GM12891 (cell line): ENCODE results near the gene AP1M2.

Experiments used
- DNase-seq: peaks from one replicate; pipeline ENCODE4 v3.0.0; 2011; ENCODE audit warnings: low spot score; ENCODE audit not compliant: insufficient read length
- FAIRE-seq: peaks from 2 replicates; lab custom pipeline; 2011; peaks lifted over from hg19 to GRCh38; lab: Jason Lieb, UNC
- PAX5 ChIP-seq: IDR thresholded peaks from 2 replicates; pipeline ENCODE4 v1.6.1; 2011; ENCODE audit warnings: low read length, moderate library complexity, mild to moderate bottlenecking; ENCODE audit not compliant: insufficient read depth, severe bottlenecking
- POLR2A ChIP-seq: IDR thresholded peaks from 2 replicates; pipeline ENCODE4 v1.6.1; 2011; ENCODE audit warnings: low read depth, low read length, control low read depth
- POLR2AphosphoS5 ChIP-seq: IDR thresholded peaks from 2 replicates; pipeline ENCODE4 v1.6.1; 2011; ENCODE audit warnings: low read depth, low read length, control low read depth
- POU2F2 ChIP-seq: IDR thresholded peaks from 2 replicates; pipeline ENCODE4 v1.6.1; 2011; ENCODE audit warnings: low read depth, mild to moderate bottlenecking, control low read depth, low read length, moderate library complexity
- SPI1 ChIP-seq: IDR thresholded peaks from 2 replicates; pipeline ENCODE4 v1.6.1; 2011; ENCODE audit warnings: low read depth, low read length, control low read depth
- TAF1 ChIP-seq: IDR thresholded peaks from 2 replicates; pipeline ENCODE4 v1.6.1; 2011; ENCODE audit warnings: low read depth, low read length, control low read depth

The AP1M2 gene

DNA sequence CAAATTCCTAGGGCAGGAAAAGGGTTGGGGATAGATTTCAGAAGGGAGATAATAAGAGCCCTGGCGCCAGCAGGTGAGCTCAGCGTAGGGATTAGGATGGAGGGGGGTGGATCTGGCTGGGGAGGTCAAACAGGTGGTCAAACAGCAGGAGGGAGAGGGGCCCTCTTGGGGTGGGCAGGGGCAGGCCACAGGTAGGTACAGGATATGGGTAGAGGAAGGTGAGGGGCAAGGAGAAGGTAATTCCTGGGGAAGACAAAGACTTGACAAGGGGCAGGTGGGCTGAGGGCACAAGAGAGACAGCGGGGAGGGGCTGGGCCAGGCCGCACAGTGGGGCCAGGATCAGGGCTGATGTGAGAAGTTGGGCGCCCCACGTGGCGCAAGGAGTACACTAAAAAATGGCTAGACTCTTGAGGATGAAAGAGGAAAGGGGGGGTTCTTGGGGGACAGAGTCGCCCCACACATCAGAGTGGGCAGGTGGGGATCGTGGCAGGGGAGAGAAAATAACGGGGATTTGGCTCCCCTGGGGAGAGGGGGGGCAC lies 22.0 kb downstream of the AP1M2 start:
- no peak for FAIRE-seq
- peak; percentile 70 for DNase-seq
- TF ChIP-seq POLR2A (no peak), POLR2AphosphoS5 (no peak)

- no peak for DNase-seq
- no peak for TF ChIP-seq SPI1
- no peak for TF ChIP-seq TAF1
- no peak for TF ChIP-seq POU2F2
- no peak for TF ChIP-seq POLR2A
- TF ChIP-seq PAX5 = no peak
- TF ChIP-seq POLR2AphosphoS5 = no peak
- no peak for FAIRE-seq
These were observed 24.5 kb downstream of the AP1M2 start for GRCh38 chr19:10562609-10563008.

- TF ChIP-seq PAX5 = no peak
- TF ChIP-seq POLR2AphosphoS5 = no peak
- TF ChIP-seq POLR2A = no peak
- TF ChIP-seq TAF1 = no peak
- no peak for TF ChIP-seq SPI1
- no peak for TF ChIP-seq POU2F2
- no peak for DNase-seq
- no peak for FAIRE-seq
These were observed 27.0 kb downstream of the AP1M2 start for GRCh38 chr19:10560154-10560553.

DNA sequence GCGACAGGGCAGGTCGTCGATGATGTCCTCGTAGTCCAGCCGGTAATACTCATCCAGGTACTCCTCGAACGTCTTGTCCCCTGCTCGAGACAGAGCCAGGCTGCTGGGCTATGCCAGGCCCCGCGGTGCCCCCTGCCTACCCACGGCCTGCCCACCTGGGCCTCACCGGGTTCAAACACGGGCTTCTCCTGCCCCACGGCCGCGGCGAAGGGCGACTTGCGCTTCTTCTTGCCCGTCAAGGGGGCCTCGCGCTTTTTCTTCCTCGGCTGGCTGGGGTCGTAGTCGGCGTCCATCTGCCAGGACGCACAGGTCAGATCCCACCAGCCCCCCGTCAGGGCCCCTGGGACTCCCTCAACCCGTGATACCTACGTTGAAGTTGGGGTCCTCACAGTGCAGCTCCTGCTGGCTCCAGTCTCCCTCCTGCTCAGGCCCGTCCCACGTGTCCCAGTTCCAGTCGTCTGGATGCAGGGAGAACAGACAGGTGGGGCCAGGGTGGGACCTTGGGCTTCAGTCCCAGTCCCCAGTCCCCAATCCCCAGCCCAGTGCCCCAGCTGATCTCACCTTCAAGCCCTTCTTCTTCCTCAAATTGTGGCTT lies 29.4 kb downstream of the AP1M2 start:
- TF ChIP-seq POLR2A (no peak), POU2F2 (no peak), SPI1 (no peak), PAX5 (no peak), POLR2AphosphoS5 (no peak), TAF1 (no peak)
- DNase-seq (no peak), FAIRE-seq (no peak)

- DNase-seq (no peak), FAIRE-seq (peak; percentile 58)
- TF ChIP-seq SPI1 (peak; percentile 71), POLR2A (peak; percentile 18; the same call in 1 of the 2 replicates), PAX5 (no peak), POU2F2 (no peak), POLR2AphosphoS5 (peak; percentile 22; the same call in 1 of the 2 replicates), TAF1 (no peak)
These were observed 31.5 kb downstream of the AP1M2 start for GRCh38 chr19:10555610-10555973.

DNA sequence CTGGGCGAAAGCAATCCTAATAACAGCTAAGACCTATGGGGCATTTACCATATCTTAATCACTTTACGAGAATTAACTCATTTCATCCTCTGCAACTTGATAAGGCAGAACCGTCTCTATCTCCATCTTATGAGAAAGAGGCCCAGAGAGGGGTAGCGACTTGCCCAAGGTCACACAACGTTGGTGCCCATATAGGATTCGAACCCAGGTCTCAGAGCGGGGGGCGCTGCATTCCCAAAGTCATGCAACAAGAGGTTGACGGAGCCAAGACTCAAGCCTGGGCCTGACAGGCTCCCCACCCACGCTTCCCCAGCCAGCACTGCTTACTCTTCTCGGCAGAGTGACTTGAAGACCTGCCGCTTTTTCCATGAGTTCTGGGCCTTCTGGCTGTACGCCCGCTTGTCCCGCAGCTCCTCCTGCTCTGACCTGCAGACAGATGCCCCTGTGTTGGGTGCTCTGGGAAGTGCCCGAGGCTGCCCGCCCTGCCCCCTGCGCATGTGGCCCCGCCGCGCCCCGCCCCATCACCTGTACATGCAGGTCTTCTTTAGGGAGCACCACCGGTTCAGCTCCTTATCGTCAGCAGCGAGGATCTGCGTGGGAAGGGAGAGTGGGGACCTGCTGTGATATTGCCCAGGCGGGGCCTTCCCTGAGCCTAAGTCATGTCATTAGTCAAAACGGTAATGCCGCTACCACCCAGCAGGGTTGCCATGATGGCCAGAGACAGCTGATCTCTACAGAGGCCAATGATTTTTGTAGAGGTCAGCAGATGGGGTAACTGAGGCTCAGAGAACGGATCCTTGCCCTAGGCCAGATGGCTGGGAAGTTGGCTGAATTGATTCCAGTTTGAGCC lies 32.1 kb downstream of the AP1M2 start:
- TF ChIP-seq POU2F2 = no peak
- TF ChIP-seq POLR2A = no peak
- no peak for TF ChIP-seq PAX5
- no peak for TF ChIP-seq POLR2AphosphoS5
- no peak for TF ChIP-seq SPI1
- no peak for TF ChIP-seq TAF1
- no peak for FAIRE-seq
- DNase-seq = no peak

DNA sequence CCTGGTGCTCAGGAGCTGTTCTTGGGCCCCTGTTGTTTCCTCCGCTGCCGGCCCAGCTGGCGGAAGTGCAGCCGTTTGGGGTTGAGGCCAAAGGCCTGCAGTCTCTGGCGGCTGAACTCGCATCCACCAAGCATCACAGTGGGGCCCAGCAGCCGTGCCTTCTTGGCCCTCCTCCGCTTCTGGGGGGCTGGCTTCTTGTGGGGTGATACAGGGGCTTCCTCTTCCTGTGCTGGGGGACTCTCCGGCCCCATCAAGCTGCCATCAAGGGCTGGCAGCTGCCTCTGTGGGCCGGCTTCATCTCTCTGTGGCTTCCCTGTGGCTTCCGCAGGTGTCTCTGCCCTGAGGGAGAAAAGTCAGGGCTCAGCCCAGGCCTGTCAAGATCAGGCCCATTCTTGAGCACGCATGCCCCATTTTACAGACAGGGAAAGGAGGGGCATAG lies 33.1 kb downstream of the AP1M2 start:
- TF ChIP-seq PAX5 = no peak
- 0 out of 2 replicates have a peak, but pooled peaks have one; percentile 24 for TF ChIP-seq POU2F2
- FAIRE-seq (peak; percentile 94), DNase-seq (peak; percentile 79)

DNA sequence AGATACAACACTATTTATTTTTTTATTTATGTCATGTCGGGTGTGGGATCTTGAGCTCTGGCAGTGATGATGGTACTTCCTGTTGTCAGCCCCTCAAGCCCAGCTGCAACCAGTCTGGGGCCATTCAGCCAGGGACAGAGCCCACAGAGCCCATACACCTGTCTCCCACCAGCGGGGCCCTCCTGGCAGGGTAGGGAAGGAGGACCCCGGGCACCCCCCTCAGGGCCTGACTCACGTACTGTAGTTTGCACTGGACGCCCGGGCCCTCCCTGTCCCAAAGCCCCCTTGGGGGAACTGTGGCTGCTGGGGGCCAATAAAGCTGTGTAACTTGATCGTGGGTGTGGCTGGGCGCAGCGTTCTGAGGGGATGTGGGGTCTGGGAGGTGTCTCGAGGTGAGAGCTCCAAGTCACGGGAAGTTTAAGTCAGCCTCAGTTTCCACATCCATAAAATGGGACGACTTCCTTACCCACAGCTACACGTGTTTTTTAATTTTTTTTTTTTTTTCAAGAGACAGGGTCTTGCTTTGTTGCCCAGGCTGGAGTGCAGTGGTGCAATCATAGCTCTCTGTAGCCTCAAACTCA lies 33.9 kb downstream of the AP1M2 start:
- FAIRE-seq (no peak), DNase-seq (no peak)
- TF ChIP-seq POU2F2 = no peak
- TF ChIP-seq PAX5 = no peak
- TF ChIP-seq SPI1 = no peak
- TF ChIP-seq POLR2AphosphoS5 = no peak
- TF ChIP-seq POLR2A = no peak

GRCh38 chr19:10552510-10553053 lies 34.5 kb downstream of the AP1M2 start:
- peak; percentile 91 for FAIRE-seq

More at GRCh38 chr19:10552510-10553053, 34.5 kb downstream of the AP1M2 start:
- no peak for DNase-seq
- TF ChIP-seq PAX5 (no peak), POLR2A (peak; percentile 63), TAF1 (0 out of 2 replicates have a peak, but pooled peaks have one; percentile 19), SPI1 (no peak), POLR2AphosphoS5 (peak; percentile 73), POU2F2 (no peak)
